ENCODE data around the gene TOLLIP. TPM values are rescaled to one million over a fixed set of nuclear protein-coding genes. Genes with fewer than 3 reads are reported as not detected.
A peak's percentile ranks its signal among the peaks of the same experiment; 100 is the strongest.

TOLLIP gene
- total and polyA plus RNA-seq, 2 of the 4 experiments (the other 2 are of a cell fraction): 19.7 to 42.9 TPM

GRCh38 chr11:1263010-1263409, 46.4 kb downstream of the TOLLIP start:
- Histone ChIP-seq H2BK5ac (ENCODE audit: low read depth, low read length, poor library complexity, severe bottlenecking) (no peak overlapping the region), H3K9me1 (ENCODE audit: insufficient read depth, low read length) (peaks cover 5% of the 10 kb centered on the region; the same call in 1 of the 2 replicates), H3K27ac (ENCODE audit: insufficient read depth, low read length) (no peak overlapping the region), H4K20me1 (ENCODE audit: insufficient read depth, low read length) (no peaks in the 10 kb centered on the region), H3K79me1 (ENCODE audit: low read depth in 1 of 2, low read length in 2 of 2) (no peaks in the 10 kb centered on the region), H4K91ac (ENCODE audit: insufficient read depth, low read depth, low read length) (peak overlapping the region; percentile 46), H2AK5ac (ENCODE audit: low read depth, low read length) (peak overlapping the region; percentile 43; the same call in 1 of the 2 replicates), H2BK120ac (ENCODE audit: low read depth, low read length) (no peak overlapping the region), H3K23ac (ENCODE audit: low read depth, low read length) (no peak overlapping the region), H2BK20ac (ENCODE audit: low read depth, low read length) (no peak overlapping the region), H3K36me3 (ENCODE audit: control insufficient read depth, insufficient read depth, low read length) (no peaks in the 10 kb centered on the region), H3K4me2 (ENCODE audit: low read depth, low read length) (peak overlapping the region; percentile 75), H3K4me1 (ENCODE audit: control insufficient read depth, insufficient read depth, low read length) (peaks cover 11% of the 10 kb centered on the region), H3K56ac (ENCODE audit: extremely low read depth, insufficient read depth, low read length) (no peak overlapping the region), H4K5ac (ENCODE audit: low read depth, low read length) (no peak overlapping the region), H4K8ac (ENCODE audit: low read depth in 2 of 2, low read length in 2 of 2) (peak overlapping the region; percentile 72 to 86; a peak in 3 of 4 replicates), H3K18ac (ENCODE audit: low read depth, low read length) (no peak overlapping the region), H2AK9ac (replicated peaks; ENCODE audit: low read depth, low read length, poor library complexity) (peak overlapping the region; percentile 93), H3K9ac (ENCODE audit: low read depth, low read length) (peak overlapping the region; percentile 41), H3K9me3 (ENCODE audit: control insufficient read depth, insufficient read depth, low read length) (no peaks in the 10 kb centered on the region), H2BK15ac (ENCODE audit: low read depth, low read length) (no peak overlapping the region), H3K4ac (ENCODE audit: low read depth, low read length) (no peak overlapping the region; the same call in 1 of the 2 replicates), H3K27me3 (ENCODE audit: control insufficient read depth, insufficient read depth, low read length) (no peaks in the 10 kb centered on the region), H2AFZ (replicated peaks; ENCODE audit: low read length, poor library complexity) (peak overlapping the region; percentile 98), H3K4me3 (ENCODE audit: insufficient read depth, low read depth, low read length) (no peak overlapping the region; the same call in 1 of the 2 replicates), H3K14ac (replicated peaks; ENCODE audit: low read depth, low read length) (peak overlapping the region; percentile 12; the same call in 1 of the 2 replicates)
- WGBS, 2 experiments (ENCODE audit: extremely low coverage in 2 of 2, insufficient read length in 1 of 2): 100% methylated on average over 1 of the region's 7 CpGs; no CpG with 5 or more reads in 1 of the 2 experiments
- TF ChIP-seq ELK1 (IDR thresholded peaks at IDR 0.05; ENCODE audit: borderline replicate concordance, low read depth, low read length): no peak
- no peak for TF ChIP-seq RAD21 (IDR thresholded peaks at IDR 0.05; ENCODE audit: low read length)
- TF ChIP-seq MAZ (IDR thresholded peaks at IDR 0.05; ENCODE audit: borderline replicate concordance, low read depth, low read length): no peak
- no peak for TF ChIP-seq POLR2A (IDR thresholded peaks at IDR 0.05; ENCODE audit: low read depth, low read length)
- no peak for TF ChIP-seq NFE2L2 (IDR thresholded peaks at IDR 0.05; ENCODE audit: low read depth, low read length)
- no peak for TF ChIP-seq CHD1 (IDR thresholded peaks at IDR 0.05; ENCODE audit: low read depth, low read length)
- TF ChIP-seq CEBPB (IDR thresholded peaks at IDR 0.05; ENCODE audit: low read depth, low read length): no peak
- TF ChIP-seq RCOR1 (IDR thresholded peaks at IDR 0.05; ENCODE audit: insufficient replicate concordance, low read length): no peak
- TF ChIP-seq MAFK (IDR thresholded peaks at IDR 0.05; ENCODE audit: low read depth, low read length): no peak
- TF ChIP-seq CTCF (conservative IDR thresholded peaks at IDR 0.05; ENCODE audit: low read depth, low read length): no peak
- TF ChIP-seq BHLHE40 (IDR thresholded peaks at IDR 0.05; ENCODE audit: low read depth, low read length): no peak
- no peak for TF ChIP-seq RFX5 (IDR thresholded peaks at IDR 0.05; ENCODE audit: low read depth, low read length)
- TF ChIP-seq USF2 (IDR thresholded peaks at IDR 0.05; ENCODE audit: low read depth, low read length): no peak
- no TSS peak for BruUV-seq (replicated peaks)
- ATAC-seq (ENCODE audit: low read depth) (peak; percentile 6), DNase-seq (no peak)
- intact Hi-C loops (cut with micrococcal nuclease): loop anchor here (5.0 kb wide), 1 partner anchor 124 kb away; the partner anchor contains the start of gene BRSK2
- ChIA-PET CTCF (no interaction called here), POLR2A (ENCODE audit: unreplicated experiment) (no interaction called here)
- dilution Hi-C loops (cut with HindIII; ENCODE audit: low sequenced_read_pairs, unreplicated experiment): no loop called here
- in situ Hi-C loops (cut with MboI; ENCODE audit: low sequenced_read_pairs): no loop called here

All from IMR-90 (cell line).